SK-MEL-5 (cell line): ENCODE data around the gene LRBA. TPM values are rescaled to one million over a fixed set of nuclear protein-coding genes. Genes with fewer than 3 reads are reported as not detected.
"Not testable (repeated sequence)": the region's sequence is repeated elsewhere in the genome, so short reads cannot be mapped to it uniquely, and the experiment has no call there.

Source experiments
- DNase-seq: peaks from one replicate; pipeline ENCODE4 v3.0.0-alpha.2; 2016; ENCODE audit warnings: low read depth, low spot score
- in situ Hi-C: cut with HindIII; loops from 2 replicates; pipeline ENCODE4 v1.10.0; 2016; ENCODE audit warnings: low sequenced_read_pairs, high pct_unique_total_duplicates, low pct_unique_long_range_greater_than_20kb
- total RNA-seq: library from RNA; depleted of rRNA; stranded (reverse); fragments of >200 nt; shearing (Covaris generic); gene quantifications from 2 replicates; pipeline ENCODE4 v1.2.3, GENCODE V29; 2014

Gene LRBA
- total RNA-seq, 1 experiment from 2014 or later: 31.0 TPM

DNA sequence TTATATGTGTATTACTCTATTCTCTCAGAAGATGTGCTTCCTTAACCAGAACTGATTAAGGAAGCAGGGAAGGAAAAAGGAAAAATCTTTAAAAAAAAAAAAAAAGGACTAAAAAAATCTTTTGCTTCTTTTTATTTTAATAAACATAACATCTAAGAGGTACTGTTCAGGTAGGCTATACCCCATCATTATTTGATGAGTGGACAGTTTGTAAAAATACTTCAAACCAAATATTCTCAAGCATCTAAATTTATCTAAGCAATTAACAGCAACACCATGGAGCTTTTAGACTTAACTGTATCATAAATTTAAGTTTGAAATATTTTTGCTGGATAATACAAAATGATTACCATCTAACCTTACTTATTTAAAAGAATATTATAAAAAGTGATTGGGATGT, 264.3 kb downstream of the LRBA start:
- in situ Hi-C loops: no loop called here
- DNase-seq: no peak

DNA sequence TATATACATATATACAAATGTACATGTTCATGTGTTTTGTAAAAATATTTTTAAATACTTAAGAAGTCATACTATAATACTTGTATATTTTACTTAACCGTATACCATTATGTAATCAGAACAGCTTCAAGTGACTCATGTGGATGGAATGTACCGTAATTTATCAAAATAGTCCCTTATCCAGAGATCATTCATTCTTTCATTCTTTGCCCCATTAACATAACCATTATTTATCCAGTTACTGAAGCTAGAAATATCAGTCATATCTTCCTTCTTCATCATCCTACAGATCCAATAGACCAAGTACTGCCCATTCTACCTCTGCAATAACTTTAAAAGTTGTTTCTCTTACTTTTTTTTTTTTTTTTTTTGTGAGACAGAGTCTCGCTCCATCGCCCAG, 268.9 kb downstream of the LRBA start:
- DNase-seq: no peak
- in situ Hi-C loops: no loop called here

DNA sequence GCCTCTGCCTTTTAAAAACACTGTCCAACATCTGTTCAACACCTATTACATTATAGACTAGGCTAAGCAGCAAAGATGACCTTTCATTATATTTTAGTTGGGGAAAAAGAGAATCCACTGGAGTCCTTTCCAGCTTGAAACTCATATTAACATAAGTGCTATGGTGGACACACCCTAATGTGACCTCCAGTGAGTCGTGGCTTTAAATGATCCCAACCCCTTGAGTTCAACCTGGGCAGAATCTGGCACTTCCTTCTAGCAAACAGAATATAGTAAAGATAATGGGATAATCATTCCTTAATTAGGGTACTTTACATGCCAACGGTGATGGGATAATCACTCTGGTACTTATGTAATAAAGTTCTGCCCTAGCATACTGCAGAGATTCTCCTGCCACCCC, 270.5 kb downstream of the LRBA start:
- in situ Hi-C loops: no loop called here
- no peak for DNase-seq

DNA sequence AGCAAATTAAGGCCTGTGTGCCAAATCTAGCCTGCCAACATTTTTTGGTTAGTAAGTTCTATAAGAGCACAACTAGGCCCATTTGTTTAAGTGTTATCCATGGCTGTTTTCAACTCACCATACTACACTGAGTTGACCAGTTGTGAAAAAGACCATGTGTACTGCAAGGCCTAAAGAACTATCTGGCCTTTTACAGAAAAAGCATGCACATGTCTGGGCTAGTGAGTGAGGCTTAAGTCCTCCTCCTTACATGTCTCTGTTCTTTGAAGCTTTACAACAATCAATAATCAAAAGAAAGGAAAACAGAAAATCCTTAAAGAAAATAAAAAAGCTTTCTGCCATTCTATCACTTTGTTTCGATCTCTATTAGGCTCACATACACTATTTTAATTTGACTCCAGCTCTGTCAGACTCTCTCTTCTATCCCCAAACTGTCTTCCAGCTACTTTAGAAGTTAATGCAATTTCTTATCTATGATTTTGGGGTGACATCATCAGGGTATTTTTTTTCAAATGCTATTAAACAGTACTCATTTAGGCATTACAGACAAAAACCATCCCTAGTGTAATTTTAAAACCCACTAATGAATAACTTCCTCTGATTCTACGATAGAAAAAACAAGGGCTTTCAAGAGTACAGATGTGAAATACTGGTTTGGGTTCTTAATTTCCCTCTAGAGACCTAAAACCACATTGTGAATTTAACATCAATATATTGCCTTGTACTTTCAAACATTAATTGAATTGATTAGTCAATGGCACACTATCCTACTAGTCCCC, 271.3 kb downstream of the LRBA start:
- in situ Hi-C loops: no loop called here
- no peak for DNase-seq

DNA sequence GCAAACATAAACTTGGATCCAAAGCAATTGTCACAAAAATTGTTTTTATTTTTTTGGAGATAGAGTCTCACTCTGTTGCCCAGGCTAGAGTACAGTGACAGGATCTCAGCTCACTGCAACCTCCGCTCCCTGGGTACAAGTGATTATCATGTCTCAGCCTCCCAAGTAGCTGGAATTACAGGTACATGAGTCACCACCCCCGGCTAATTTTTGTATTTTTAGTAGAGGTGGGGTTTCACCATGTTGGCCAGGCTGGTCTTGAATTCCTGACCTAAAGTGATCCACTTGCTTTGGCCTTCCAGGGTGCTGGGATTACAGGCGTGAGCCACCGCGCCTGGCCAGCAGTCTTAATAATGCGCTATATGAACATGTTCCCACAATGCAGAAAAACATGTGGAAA, 272.2 kb downstream of the LRBA start:
- in situ Hi-C loops, DNase-seq: not testable (repeated sequence)

DNA sequence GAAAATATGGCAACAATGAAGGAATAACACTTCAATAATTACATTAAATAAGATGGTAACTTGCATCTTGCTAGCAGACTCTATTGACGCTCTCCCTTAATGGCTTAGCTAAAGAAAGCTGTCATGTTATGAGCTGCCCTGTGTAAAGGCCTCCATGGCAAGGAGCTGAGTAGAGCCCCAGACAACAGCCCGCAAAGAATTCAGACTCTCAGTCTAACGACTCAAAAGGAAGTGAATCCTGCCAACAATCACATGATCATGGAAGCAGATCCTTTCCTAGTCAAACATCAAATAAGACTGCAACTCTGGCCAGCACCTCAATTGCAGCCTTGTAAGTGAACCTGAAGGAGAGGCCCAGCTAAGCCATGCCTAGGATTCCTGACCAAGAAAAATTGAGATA, 275.5 kb downstream of the LRBA start:
- DNase-seq: no peak
- in situ Hi-C loops: no loop called here

DNA sequence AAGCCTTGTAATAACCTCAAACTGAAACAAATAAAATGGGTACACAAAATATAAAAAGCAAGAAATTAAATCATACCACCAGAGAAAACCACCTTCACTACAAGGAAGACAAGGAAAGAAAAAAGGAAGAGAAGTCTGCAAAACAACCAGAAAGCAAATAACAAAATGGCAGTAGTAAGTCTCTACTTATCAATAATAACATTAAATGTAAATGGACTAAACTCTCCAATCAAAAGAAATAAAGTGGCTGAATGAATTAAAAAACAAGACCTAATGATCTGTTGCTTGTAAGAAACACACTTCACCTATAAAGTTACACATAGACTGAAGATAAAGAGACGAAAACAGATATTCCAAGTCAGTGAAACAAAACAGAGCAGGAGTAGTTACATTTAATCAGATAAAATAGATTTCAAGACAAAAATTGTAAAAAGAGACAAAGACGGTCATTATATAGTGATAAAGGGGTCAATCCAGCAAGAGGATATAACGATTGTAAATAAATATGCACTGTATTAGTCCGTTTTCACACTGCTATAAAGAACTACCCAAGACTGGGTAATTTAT, 289.0 kb downstream of the LRBA start:
- DNase-seq: no peak
- in situ Hi-C loops: no loop called here

DNA sequence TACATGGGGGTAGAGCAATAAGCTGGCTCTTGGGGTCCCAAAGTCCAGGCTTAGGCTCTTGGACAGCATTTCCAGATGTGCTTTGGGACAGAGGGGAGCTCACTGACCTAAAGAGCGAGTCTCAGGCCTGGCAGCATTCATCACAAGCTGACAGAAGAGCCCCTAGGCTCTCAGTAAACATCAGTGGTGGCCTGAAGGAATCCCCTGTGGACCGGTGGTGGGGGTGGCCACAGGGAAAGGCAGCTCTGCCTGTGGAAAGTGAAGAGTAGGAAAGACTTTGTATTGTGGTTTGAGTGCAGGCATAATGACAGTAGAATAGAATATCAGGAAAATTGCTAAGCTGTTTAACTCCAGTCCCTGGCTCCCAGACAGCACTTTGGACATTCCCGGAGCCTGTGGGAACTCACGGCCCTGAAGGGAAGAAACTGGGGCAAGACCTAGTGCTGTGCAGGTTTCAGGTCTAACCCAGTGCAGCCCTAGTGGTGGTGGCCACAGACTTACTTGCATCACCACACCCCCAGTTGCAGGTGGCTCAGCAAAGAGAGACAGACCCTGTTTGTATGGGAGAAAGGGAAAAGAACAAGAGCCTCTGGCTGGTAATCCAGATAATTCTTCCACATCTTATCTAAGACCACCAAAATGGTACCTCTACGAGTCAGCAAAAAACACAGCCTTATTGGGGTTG, 291.2 kb downstream of the LRBA start:
- no peak for DNase-seq
- in situ Hi-C loops: no loop called here

DNA sequence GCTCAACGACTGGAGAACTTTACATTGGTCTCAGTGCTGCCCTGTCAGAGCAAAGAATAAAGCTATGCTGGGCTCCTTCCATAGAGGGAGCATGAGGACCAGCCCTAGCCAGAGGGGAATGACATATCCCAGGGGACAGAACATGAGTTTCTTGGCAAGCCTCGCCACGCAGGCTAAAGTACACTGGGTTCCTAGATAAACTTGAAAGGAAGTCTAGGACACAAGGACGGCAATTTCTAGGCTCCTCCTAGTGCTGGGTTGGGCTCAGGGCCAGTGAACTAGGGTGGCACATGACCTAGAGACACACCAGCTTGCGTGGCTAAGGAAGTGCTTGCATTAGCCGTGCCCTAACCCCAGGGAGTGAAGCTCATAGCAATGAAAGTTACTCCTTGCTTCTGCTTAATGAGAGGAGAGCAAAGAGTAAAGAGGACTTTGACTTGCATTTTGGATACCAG, 292.1 kb downstream of the LRBA start:
- in situ Hi-C loops: no loop called here
- DNase-seq: peak; percentile 93

DNA sequence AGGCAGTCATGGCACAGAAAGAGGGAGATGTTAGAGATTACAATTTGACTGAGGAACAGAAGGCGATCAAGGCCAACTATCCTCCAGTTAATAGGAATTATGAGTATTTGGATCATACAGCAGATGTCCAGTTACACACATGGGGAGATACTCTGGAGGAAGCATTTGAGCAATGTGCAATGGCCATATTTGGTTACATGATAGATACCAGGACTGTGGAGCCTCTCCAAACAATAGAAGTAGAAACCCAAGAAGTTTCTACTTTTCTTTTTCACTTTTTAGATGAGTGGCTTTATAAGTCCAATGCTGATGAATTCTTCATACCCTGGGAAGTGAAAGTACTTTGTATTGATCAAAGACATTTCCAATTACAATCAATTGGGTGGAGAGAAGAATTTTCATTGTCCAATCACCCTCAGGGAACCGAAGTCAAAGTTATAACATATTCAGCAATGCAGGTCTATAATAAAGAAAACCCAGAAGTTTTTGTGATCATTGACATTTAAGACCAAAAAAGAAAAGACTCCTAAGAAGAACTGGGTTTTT, 294.0 kb downstream of the LRBA start:
- DNase-seq: no peak
- in situ Hi-C loops: no loop called here

DNA sequence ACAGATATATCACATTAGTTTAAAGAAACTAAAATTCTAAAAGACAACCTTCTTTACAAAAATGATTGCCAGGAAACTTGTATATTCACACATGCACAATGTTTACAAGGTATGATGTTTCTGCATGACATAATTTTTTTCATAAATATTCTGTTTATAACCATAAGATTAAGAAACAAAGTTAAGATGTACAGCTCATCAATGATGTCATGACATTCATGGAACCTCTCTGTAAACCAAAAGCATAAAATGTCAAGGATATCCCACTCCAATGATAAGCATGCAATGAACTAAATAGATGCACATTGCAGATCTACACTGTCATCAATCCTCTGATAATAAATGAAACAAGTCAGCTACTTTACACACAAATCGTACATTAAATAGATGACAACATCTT, 297.1 kb downstream of the LRBA start:
- in situ Hi-C loops: no loop called here
- DNase-seq: no peak

DNA sequence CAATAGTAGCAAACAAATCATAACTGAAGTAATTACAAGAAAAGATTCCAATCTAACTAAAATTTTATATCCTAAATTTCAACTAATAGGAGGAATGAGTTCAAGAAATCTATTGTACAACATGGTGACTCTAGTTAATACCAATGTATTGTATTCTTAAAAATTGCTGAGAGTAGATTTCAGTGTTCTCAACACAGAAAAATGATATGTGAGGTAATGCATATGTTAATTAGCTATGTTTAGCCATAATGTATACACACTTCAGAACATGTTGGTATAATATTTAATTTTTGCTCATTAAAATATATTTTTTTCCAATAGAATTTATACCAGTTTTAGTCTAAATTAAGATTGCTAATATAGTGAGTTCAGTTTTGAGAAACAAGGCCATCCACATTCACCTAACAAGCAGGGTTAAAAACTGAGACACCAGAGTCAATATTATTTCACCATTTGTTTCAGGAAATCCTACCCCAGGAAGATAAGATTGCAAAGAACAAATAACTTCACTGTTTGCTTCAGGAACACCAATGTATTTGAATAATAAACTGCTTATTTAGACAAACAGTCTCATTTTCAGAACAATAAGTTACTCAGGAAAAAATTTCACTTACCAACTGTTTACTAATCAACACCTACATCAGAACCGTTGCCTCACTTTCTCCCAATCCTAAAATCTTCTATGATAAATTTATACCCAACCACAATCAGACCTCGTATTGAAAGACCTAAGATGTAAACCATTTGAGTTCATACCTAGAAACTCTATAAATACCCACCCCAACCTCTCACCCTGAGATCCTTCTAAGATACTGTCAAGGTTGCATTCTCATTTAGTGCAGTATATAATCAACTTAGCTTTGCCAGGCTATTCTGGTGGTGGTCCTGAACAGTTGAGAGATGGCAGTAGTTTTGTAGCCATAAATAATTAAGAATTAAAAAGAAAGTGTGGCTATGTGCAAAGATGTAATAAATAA, 300.3 kb downstream of the LRBA start:
- in situ Hi-C loops: no loop called here
- DNase-seq: no peak

DNA sequence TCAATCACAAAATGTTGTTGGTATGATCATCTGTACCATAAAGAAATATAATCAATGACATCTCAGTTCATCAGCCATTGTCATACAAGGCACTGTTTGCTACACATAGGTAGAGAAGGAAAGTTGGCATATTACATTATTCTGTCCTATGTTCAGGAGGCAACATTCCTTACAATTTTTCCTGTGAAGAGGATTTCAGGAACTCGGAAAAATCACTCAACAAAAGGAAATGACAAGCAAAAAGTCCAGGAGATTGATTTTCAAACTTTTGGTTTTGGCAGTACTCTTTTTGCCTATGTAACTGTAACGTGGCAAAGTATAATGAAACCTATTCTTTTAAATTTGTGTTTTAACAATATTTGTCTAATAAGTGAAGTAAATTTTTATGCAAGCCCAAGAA, 301.8 kb downstream of the LRBA start:
- in situ Hi-C loops: no loop called here
- DNase-seq: no peak

DNA sequence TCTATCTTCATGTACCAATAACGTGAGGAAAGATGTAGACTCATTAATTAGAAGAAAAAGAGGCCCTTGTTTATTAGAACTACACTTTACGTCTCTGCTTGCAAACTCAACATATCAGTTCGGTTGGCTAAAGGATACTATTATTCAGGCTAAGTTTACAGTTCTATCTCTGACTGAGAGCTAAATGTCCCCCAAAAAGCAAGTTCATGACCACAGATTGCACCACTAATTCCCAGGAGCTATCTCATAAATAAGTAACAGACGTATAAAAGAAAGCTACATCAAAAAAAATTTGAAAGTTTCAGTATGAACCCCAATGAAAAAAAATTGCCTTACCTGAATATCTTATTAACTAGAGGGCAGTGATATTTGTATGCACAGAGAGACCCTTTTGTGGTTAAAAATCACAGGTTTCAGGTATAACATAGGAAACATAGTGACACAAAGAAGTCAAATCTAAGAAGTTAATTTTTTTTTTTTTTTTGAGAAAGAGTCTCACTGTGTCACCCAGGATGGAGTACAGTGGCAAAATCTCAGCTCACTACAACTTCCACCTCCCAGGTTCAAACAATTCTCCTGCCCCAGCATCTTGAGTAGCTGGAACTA, 304.2 kb downstream of the LRBA start:
- in situ Hi-C loops: no loop called here
- DNase-seq: no peak

DNA sequence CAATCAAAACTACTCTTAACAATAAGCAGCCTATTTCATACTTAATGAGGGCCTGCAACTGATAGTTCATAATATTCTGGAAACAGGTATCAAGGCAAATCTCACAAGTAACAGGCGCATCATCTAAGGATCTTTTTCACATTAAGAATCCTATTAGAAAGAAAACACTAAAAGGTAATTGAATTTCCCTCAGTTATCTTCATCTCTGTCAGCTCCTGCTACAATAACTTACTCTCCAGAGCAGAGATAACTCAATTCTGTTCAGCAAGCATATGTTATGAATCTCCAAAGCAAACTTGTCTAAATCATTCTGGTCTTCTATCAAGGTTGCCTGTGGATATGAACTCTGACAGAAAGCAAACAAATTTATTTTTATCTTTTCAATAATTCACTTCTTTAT, 307.1 kb downstream of the LRBA start:
- in situ Hi-C loops: no loop called here
- no peak for DNase-seq

DNA sequence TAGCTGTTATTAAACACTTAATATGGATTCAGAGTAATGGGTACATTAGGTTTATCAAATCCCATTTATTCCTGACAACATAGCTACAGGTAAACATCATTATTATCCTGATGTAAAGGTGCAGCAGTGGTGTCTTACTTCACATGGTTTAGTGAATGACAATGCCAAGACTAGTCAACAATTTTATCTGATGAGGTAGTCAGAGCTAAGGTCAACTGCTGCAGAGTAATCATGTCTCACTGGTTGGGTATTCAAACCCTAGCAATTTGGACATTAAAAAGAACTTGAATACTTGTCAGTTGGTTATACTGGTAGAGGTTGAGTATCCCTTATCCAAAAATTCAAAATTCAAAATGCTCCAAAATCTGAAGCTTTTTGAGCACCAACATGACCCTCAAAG, 315.5 kb downstream of the LRBA start:
- in situ Hi-C loops: no loop called here
- no peak for DNase-seq

DNA sequence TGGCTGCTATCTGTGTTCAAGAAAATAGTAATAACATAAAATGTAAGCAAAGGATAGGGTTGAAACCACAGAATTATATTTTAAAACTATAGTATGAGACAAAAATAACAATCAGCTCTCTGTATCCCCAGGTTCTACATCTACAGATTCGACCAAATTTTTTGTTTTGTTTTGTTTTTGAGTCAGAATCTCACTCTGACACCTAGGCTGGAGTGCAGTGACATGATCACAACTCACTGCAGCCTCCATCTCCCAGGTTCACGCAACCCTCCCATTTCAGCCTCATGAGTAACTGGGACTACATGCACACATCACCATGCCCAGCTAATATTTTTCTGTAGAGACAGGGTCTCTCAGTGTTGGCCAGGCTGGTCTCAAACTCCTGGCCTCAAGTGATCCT, 319.9 kb downstream of the LRBA start:
- no peak for DNase-seq
- in situ Hi-C loops: no loop called here
